PFSK-1 (cell line): ENCODE data around the gene THAP10.

Experiments used
- FOXP2 ChIP-seq: optimal IDR thresholded peaks from 2 replicates; pipeline ENCODE3; 2011; ENCODE audit warnings: borderline replicate concordance, control low read depth, inconsistent platforms; ENCODE audit not compliant: insufficient read depth; ENCODE audit errors: extremely low read length, extremely low read depth
- POLR2AphosphoS5 ChIP-seq: IDR thresholded peaks from 2 replicates; pipeline ENCODE4 v1.6.1; 2012; ENCODE audit warnings: low read depth, mild to moderate bottlenecking, control low read depth, low read length, moderate library complexity
- SIN3A ChIP-seq: IDR thresholded peaks from 2 replicates; pipeline ENCODE4 v1.6.1; 2012; ENCODE audit warnings: mild to moderate bottlenecking, low read length, moderate library complexity, borderline replicate concordance; ENCODE audit not compliant: insufficient read depth
- TAF1 ChIP-seq: IDR thresholded peaks from 2 replicates; pipeline ENCODE4 v1.6.1; 2012; ENCODE audit warnings: low read length, control low read depth, borderline replicate concordance; ENCODE audit not compliant: insufficient read depth
- TF ChIP-seq, protein P1 (sequence below), 2 experiments: IDR thresholded peaks; 2 replicates each; pipeline versions ENCODE4 v1.6.1 to v1.8.0; 2011 to 2012; ENCODE audit warnings: low read depth in 2 of 2, low read length in 2 of 2, control low read depth in 1 of 2, inconsistent platforms in 1 of 2, mild to moderate bottlenecking in 1 of 2, moderate library complexity in 1 of 2; ENCODE audit not compliant: insufficient read depth in 1 of 2

The THAP10 gene

GRCh38 chr15:70857562-70858285 is 34.5 kb downstream of the THAP10 start:
- TF ChIP-seq, protein P1, sequence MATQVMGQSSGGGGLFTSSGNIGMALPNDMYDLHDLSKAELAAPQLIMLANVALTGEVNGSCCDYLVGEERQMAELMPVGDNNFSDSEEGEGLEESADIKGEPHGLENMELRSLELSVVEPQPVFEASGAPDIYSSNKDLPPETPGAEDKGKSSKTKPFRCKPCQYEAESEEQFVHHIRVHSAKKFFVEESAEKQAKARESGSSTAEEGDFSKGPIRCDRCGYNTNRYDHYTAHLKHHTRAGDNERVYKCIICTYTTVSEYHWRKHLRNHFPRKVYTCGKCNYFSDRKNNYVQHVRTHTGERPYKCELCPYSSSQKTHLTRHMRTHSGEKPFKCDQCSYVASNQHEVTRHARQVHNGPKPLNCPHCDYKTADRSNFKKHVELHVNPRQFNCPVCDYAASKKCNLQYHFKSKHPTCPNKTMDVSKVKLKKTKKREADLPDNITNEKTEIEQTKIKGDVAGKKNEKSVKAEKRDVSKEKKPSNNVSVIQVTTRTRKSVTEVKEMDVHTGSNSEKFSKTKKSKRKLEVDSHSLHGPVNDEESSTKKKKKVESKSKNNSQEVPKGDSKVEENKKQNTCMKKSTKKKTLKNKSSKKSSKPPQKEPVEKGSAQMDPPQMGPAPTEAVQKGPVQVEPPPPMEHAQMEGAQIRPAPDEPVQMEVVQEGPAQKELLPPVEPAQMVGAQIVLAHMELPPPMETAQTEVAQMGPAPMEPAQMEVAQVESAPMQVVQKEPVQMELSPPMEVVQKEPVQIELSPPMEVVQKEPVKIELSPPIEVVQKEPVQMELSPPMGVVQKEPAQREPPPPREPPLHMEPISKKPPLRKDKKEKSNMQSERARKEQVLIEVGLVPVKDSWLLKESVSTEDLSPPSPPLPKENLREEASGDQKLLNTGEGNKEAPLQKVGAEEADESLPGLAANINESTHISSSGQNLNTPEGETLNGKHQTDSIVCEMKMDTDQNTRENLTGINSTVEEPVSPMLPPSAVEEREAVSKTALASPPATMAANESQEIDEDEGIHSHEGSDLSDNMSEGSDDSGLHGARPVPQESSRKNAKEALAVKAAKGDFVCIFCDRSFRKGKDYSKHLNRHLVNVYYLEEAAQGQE (IDR thresholded peaks at IDR 0.05; ENCODE audit: insufficient read depth in 1 of 2, low read depth in 2 of 2, low read length in 2 of 2): no peak
- TF ChIP-seq SIN3A: no peak
- TF ChIP-seq TAF1: no peak
- no peak for TF ChIP-seq POLR2AphosphoS5
- no peak for TF ChIP-seq FOXP2

GRCh38 chr15:70856884-70857561 is 35.2 kb downstream of the THAP10 start:
- no peak for TF ChIP-seq POLR2AphosphoS5
- no peak for TF ChIP-seq TAF1
- no peak for TF ChIP-seq SIN3A
- TF ChIP-seq FOXP2: no peak
- TF ChIP-seq, protein P1 (IDR thresholded peaks at IDR 0.05; ENCODE audit: insufficient read depth in 1 of 2, low read depth in 2 of 2, low read length in 2 of 2): no peak

GRCh38 chr15:70856177-70856883 is 35.9 kb downstream of the THAP10 start:
- TF ChIP-seq, protein P1 (IDR thresholded peaks at IDR 0.05; ENCODE audit: insufficient read depth in 1 of 2, low read depth in 2 of 2, low read length in 2 of 2): no peak
- no peak for TF ChIP-seq FOXP2
- TF ChIP-seq POLR2AphosphoS5: no peak
- no peak for TF ChIP-seq TAF1
- TF ChIP-seq SIN3A: no peak

GRCh38 chr15:70855764-70856163 is 36.5 kb downstream of the THAP10 start:
- TF ChIP-seq, protein P1 (IDR thresholded peaks at IDR 0.05; ENCODE audit: insufficient read depth in 1 of 2, low read depth in 2 of 2, low read length in 2 of 2): no peak

GRCh38 chr15:70854666-70854976 is 37.6 kb downstream of the THAP10 start:
- TF ChIP-seq POLR2AphosphoS5: no peak
- TF ChIP-seq TAF1: no peak
- no peak for TF ChIP-seq FOXP2
- no peak for TF ChIP-seq SIN3A
- TF ChIP-seq, protein P1 (IDR thresholded peaks at IDR 0.05; ENCODE audit: insufficient read depth in 1 of 2, low read depth in 2 of 2, low read length in 2 of 2): no peak
